Type B pancreatic cell (in vitro differentiated cells): ENCODE results near the gene BRMS1. TPM values are rescaled to one million over a fixed set of nuclear protein-coding genes. Genes with fewer than 3 reads are reported as not detected.
"Not testable (repeated sequence)": the region's sequence is repeated elsewhere in the genome, so short reads cannot be mapped to it uniquely, and the experiment has no call there.

Experiments used
- DNase-seq: peaks from one replicate; pipeline ENCODE4 v3.0.0; 2021; ENCODE audit warnings: mixed read lengths; ENCODE audit not compliant: unreplicated experiment; ENCODE audit errors: extremely low spot score
- H3K27ac Mint-ChIP-seq: 2 replicates; pipeline ENCODE4 v1.8.0; 2021; ENCODE audit warnings: mild to moderate bottlenecking, mixed read lengths
- H3K27me3 Mint-ChIP-seq: 2 replicates; pipeline ENCODE4 v1.8.0; 2021; ENCODE audit warnings: mixed read lengths
- H3K36me3 Mint-ChIP-seq: 2 replicates; pipeline ENCODE4 v1.8.0; 2021; ENCODE audit warnings: mixed read lengths
- H3K4me1 Mint-ChIP-seq: one replicate; pipeline ENCODE4 v1.8.0; 2021; ENCODE audit warnings: mixed read lengths; ENCODE audit not compliant: unreplicated experiment
- H3K4me3 Mint-ChIP-seq: 2 replicates; pipeline ENCODE4 v1.8.0; 2021; ENCODE audit warnings: mild to moderate bottlenecking, mixed read lengths
- H3K9me3 Mint-ChIP-seq: 2 replicates; pipeline ENCODE4 v1.8.0; 2021; ENCODE audit warnings: mixed read lengths
- CTCF ChIP-seq: fragments of 200-600 bp; sonication (generic); conservative IDR thresholded peaks from 2 replicates; pipeline ENCODE4 v1.5.0; 2021; ENCODE audit warnings: antibody characterized with exemption, mild to moderate bottlenecking
- long read RNA-seq: library from polyadenylated mRNA; unstranded; transcript quantifications from one replicate; pipeline ENCODE4 v2.0.0, GENCODE V29; 2020
- total RNA-seq: library from RNA; stranded (reverse); gene quantifications from 2 replicates; pipeline ENCODE4 v1.2.1, GENCODE V29; 2021; ENCODE audit warnings: low replicate concordance

BRMS1 gene
- 35.1 and 42.4 TPM in 2 replicates for total RNA-seq
- long read RNA-seq, transcript BRMS1-201 (10 exons, 1,445 nt): major isoform, 62 of 84 reads
- long read RNA-seq, transcript BRMS1-202 (10 exons, 1,363 nt): minor isoform, 7 of 84 reads
- long read RNA-seq, partial matches to known transcripts: 4 of 84 reads
- long read RNA-seq, other reads (novel, unspliced or antisense): 11 of 84 reads

GRCh38 chr11:66344550-66345315, at the start of gene BRMS1:
Gene BRMS1, minus strand, starts transcription at chr11:66345104. Its CDS starts 2,870 bp downstream, at chr11:66342234.
- peaks cover 5% of the 10 kb centered on the region for H3K27me3 Mint-ChIP-seq
- no peaks in the 10 kb centered on the region for H3K9me3 Mint-ChIP-seq
- peaks cover 4% of the 10 kb centered on the region for H3K36me3 Mint-ChIP-seq
- DNase-seq: peak; percentile 95
- TF ChIP-seq CTCF: peak; percentile 41
- H3K4me3 Mint-ChIP-seq: peak within 1 kb of the TSS; percentile 97
- peak within 1 kb of the TSS; percentile 97 for H3K27ac Mint-ChIP-seq
- peaks cover 23% of the 10 kb centered on the region for H3K4me1 Mint-ChIP-seq

- H3K9me3 Mint-ChIP-seq: no peaks in the 10 kb centered on the region
- H3K27ac Mint-ChIP-seq: no peak overlapping the region
- H3K4me1 Mint-ChIP-seq: no peaks in the 10 kb centered on the region
- no peaks in the 10 kb centered on the region for H3K36me3 Mint-ChIP-seq
- no peak overlapping the region for H3K4me3 Mint-ChIP-seq
- peaks cover 24% of the 10 kb centered on the region for H3K27me3 Mint-ChIP-seq
- TF ChIP-seq CTCF: no peak
- no peak for DNase-seq
These were observed 49.0 kb upstream of the BRMS1 start for GRCh38 chr11:66393954-66394353.

GRCh38 chr11:66391322-66391721, 46.4 kb upstream of the BRMS1 start:
- Mint-ChIP-seq H3K4me3 (no peak overlapping the region), H3K27ac (no peak overlapping the region), H3K9me3 (no peaks in the 10 kb centered on the region), H3K27me3 (peaks cover 19% of the 10 kb centered on the region), H3K4me1 (peaks cover 2% of the 10 kb centered on the region), H3K36me3 (no peaks in the 10 kb centered on the region)
- TF ChIP-seq CTCF: no peak
- DNase-seq: no peak

GRCh38 chr11:66388780-66389386, 44.0 kb upstream of the BRMS1 start:
- no peaks in the 10 kb centered on the region for H3K9me3 Mint-ChIP-seq
- H3K4me3 Mint-ChIP-seq: no peak overlapping the region
- TF ChIP-seq CTCF: peak; percentile 72
- no peaks in the 10 kb centered on the region for H3K36me3 Mint-ChIP-seq
- H3K27ac Mint-ChIP-seq: no peak overlapping the region
- peaks cover 16% of the 10 kb centered on the region for H3K27me3 Mint-ChIP-seq
- H3K4me1 Mint-ChIP-seq: peaks cover 6% of the 10 kb centered on the region
- DNase-seq: no peak

GRCh38 chr11:66386171-66387069, 41.5 kb upstream of the BRMS1 start:
- no peaks in the 10 kb centered on the region for H3K36me3 Mint-ChIP-seq
- H3K27ac Mint-ChIP-seq: no peak overlapping the region
- peak; percentile 88 for DNase-seq

GRCh38 chr11:66384316-66384715, 39.4 kb upstream of the BRMS1 start:
- H3K27ac Mint-ChIP-seq, H3K4me3 Mint-ChIP-seq, H3K27me3 Mint-ChIP-seq, H3K36me3 Mint-ChIP-seq, H3K9me3 Mint-ChIP-seq, DNase-seq: not testable (repeated sequence)
- peaks cover 10% of the 10 kb centered on the region for H3K4me1 Mint-ChIP-seq

More at GRCh38 chr11:66386171-66387069, 41.5 kb upstream of the BRMS1 start:
- H3K27me3 Mint-ChIP-seq: peaks cover 11% of the 10 kb centered on the region
- H3K9me3 Mint-ChIP-seq: no peaks in the 10 kb centered on the region
- H3K4me1 Mint-ChIP-seq: peaks cover 6% of the 10 kb centered on the region
- peak; percentile 98 for TF ChIP-seq CTCF
- H3K4me3 Mint-ChIP-seq: peak overlapping the region; percentile 50

- not testable (repeated sequence) for H3K27me3 Mint-ChIP-seq, H3K9me3 Mint-ChIP-seq, H3K27ac Mint-ChIP-seq, H3K4me1 Mint-ChIP-seq, DNase-seq, H3K4me3 Mint-ChIP-seq, H3K36me3 Mint-ChIP-seq
These were observed 35.4 kb upstream of the BRMS1 start for GRCh38 chr11:66380264-66380663.
